ENCODE measurements around the gene DNAJB6.

DNAJB6 gene

DNA sequence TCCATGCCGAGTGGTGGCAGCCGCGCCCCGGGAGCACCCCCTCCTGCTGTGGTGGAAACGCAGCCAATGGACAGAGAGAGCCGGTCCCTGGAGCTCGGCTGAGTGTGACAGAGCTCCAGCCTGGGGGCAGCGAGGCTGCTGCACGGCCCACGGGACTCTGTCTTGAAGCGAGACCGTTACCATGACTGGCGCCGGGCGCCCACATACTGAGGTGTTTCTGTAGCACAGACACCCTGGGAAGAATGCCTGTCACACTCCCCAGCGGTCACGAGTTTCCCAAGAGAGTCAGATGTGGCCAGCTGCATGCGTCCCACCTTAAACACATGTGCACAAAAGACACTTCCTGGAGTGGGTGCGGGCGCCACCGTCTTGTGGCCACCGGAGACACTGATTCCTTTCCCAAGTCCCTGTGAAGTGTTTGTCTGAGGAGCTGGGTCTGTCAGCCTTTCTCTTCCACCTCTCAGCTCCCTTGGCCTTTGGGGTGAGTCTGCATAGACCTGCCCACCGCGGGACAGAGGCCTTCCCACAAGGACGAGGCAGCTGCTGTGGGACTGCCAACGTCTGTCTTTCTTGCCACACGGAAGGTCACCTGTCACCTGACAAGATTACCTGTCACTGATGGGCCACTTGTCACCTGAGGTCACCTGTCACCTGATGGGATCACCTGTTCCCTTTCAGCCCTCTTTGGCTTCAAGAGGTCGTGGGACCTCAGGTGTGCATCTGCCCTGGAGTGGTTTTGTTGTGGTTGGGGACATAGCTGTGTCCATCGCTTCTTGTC is 94.6 kb downstream of the DNAJB6 start:
- no peak for DNase-seq

DNA sequence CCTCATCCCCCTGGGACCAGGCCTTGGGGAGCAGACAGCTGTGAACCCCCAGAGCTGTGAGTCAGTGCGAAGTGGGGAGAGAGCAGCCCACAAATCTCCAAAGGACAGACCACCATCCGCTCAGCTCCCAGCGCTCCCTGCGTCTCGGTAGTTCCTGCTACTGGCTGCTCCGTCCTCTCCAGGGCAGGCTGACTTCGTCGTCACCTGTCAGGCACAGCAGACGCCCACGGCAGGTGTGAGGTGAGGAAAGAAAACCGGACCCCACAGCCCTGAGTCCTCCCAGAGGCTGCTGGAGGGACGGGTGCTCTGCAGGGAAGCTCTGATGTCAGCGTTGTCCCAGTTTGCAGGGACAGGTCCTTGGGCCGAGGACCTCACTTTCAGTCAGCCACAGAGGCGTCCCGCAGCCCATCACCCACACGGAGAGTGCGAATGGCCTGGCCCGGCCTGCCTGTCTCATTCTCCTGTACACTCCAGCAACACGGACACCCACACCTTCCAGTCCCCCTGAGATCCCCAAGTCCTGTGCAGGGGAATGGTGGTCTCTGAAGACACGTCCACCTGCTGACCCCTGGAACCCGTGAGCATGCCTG is 95.2 kb downstream of the DNAJB6 start:
- DNase-seq: no peak

DNA sequence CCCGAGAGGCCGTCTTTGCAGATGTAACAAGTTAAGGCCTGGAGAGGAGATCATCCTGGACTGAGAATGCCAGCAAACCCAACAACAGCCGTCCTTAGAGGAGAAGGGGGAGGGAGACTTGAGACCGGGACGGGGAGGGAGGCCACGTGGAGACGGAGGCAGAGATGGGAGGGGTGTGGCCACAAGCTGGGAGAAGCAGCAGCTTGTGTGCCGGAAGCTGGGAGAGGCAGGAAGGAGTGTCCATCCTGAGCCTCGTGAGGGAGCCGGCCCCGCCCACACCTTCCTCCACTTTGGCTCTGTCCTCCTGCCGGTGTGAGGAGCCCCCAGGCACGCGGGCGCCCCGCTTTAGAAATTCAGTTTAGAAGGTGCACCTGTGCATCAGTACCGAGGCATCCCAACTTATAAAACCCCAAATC is 95.7 kb downstream of the DNAJB6 start:
- DNase-seq: no peak

DNA sequence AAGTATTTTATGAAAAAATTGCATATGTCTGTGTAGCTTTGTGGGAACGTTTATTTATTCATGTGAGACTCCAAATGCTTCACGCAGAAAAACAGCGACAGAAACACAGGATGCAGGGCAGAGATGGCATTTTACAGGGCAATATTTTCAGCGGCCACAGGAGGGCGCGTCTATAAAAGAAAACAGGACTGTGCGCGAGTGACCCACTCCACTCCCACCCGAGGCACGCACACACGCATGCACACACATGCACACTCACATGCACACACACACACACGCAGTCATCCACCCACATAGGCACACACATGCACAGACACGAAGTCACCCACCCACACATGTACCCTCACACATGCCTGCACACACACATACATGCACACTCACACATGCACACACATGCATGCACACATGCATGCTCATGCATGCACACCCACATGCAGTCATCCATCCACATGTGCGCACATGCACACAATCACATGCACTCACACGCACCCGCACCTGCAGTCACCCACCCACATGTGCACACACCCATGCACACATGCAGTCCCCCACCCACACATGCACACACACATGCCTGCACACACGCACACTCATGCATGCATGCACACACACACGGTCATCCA is 96.3 kb downstream of the DNAJB6 start:
- peak; percentile 29 for DNase-seq

DNA sequence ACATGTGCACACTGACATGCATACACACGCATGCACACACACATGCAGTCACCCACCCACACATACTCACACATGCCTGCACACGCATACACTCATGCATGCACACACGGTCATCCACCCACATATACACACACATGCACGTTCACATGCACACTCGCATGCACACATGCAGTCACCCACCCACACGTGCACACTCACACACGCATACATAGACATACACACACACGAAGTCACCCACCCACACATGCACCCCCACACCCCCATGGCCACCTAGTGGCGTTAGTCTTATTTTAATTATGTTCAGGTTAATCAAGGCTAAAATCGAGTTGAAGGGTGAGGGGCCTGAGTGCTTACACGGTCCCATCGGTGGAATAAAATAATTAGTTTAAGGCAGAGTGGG is 96.8 kb downstream of the DNAJB6 start:
- no peak for DNase-seq

DNA sequence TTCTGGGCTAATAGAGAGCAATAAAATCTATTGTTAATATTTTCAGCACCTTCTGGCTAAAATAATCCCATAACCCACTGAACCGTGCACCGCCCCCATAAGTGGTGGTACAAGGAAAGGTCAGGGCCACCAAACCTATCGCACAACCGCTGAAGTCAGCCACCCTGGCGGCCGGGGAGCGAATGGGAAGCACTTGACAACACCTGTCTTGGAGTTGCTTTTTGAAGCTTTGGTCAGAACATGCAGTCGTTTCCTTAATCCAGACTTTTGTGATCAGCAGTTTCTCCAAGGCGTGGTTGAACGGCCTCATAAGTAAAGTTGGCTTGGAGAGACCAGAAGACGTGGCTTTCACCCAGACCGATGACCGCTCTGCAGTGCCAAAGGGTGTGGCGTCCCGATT is 97.4 kb downstream of the DNAJB6 start:
- no peak for DNase-seq

DNA sequence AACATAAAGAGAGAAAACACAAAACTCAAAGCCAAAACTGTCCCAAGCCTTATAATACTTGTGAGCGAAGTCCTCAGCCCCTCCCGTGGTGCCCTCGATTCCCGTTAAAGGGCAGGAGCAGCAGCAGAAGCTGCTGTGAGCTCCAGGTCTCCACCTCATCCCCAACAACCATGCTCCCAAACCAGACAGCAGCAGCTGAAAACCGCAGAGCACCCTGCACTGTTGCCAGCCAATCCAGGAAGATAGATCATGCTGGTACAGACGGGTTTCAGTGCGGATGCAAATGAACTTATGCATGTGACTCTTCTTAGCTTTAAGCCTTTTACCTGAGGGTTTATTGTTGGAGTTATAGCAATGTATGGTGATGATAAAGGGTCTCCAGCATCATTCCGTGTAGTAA is 97.9 kb downstream of the DNAJB6 start:
- DNase-seq: no peak

DNA sequence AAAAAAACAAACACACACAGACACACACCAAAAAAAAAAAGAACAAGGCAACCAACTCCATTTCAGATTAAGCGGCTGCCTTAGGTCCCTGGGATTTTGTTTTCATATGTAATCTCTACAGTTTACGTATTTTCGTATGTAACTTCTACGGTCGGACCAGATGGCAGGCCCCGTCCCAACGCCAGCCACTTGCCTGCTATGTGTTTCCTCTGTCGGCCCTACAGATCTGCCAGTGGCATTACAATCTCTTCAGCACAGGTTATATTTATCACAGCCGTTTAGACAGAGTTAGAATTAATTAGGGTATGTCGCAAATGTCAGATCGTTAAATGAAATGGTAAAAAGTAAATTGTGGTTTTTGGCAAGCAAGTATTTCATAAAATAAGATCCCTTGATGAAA is 99.3 kb downstream of the DNAJB6 start:
- no peak for DNase-seq

DNA sequence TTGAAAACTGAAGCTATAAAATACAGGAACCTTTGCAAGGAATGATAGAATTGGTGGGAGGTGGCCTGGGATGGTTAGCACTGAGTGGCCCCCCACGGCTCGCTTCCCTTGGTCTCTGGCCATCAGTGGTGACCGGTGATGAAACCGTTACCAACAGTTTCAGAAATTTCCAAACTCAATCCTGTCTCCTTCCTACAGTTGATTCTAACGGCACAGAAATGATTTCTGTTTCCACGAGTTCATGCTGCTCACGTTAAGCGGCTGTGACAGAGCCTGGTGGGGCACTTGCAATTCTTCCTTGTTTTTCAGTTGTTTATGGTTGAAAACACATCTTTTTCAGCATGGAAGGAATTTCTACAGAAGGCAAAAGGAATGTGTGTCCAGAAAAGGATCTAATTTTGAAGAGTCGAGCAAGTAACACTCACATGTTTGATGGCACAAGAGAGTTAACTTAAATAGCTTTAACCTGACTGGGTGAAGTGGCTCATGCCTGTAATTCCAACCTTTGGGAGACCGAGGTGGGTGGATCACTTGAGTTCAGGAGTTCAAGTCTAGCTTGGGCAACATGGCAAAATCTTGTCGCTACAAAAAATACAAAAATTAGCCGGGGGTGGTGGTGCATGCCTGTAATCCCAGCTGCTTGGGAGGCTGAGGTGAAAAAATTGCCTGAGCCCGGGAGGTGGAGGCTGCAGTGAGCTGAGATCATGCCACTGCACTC is 100.1 kb downstream of the DNAJB6 start:
- DNase-seq: no peak

DNA sequence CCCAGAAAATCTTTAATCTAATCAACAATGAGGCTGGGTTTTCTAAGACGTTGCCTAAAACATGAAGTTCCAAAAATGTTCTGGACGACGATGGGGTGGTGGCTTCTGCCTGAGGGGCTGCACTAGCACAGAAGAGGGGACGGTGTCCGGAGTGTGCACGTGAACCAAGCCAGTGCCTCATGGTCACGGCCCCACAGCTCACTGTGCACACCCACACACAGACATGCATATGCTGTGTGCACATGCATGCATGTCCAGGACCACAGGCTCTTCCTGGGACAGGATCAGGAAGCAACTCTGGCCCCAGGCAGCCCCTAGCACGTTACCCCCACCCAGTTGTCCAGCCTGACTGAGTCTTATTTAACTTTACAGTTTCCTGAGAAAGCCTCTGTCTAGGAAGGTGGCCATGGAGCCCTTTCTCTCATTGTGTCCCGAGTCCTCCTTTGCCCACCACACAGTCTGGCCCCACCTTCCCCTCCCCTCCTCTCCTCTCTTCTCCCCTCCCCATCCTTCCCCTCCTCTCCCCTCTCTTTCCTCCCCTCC is 100.8 kb downstream of the DNAJB6 start:
- no peak for DNase-seq

DNA sequence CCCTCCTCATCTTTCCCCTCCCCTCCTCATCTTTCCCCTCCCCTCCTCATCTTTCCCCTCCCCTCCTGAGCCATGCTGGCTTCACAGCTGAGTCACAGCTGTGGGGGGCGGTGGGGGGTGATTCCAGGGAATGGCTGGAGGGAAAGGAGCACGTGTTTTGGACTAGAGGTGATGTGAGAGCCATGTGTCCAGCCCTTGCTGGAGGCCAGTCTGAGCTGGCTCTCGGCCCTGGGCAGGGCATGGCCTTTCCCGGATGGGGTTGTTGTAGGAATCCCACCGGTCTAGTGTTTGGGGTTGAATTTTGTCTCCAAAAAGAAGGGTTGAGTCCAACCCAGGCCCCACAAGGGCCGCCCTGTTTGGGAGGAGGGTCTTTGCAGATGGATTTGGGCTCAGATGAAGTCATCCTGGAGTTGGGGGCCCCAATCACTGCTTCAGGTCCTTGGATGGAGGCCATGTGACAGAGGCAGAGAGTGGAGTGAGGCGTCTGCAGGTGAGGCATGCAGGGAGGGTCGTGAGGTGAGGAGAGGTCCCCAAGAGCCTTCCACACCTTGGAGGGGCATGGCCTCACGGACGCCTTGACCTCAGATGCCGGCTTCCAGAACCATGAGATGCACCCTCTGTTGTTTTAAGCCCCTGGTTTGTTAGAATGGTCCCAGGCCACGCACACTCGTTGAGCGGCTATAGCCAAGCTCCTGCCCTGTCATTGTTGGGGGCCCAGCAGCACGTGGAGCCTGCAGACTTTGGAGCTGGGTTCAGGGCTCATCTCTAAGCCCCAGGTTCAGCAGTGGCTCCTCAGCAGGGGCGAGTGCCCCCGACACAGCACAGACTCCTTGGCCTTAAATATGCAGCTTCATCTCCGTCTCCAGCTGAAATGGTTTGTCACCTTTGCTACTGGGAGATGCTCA is 101.6 kb downstream of the DNAJB6 start:
- DNase-seq: no peak

DNA sequence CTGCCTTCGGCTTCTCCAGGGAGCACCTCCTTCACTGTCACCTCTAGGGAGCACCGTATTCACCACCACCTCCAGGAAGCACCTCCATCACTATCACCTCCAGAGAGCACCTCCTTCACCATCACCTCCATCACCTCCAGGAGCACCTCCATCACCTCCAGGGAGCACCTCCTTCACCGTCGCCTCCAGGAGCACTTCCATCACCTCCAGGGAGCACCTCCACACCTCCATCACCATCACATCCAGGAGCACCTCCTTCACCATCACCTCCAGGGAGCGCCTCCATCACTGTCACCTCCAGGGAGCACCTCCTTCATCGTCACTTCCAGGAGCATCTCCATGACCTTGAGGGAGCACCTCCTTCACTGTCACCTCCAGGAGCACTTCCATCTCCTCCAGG is 102.3 kb downstream of the DNAJB6 start:
- DNase-seq: no peak

DNA sequence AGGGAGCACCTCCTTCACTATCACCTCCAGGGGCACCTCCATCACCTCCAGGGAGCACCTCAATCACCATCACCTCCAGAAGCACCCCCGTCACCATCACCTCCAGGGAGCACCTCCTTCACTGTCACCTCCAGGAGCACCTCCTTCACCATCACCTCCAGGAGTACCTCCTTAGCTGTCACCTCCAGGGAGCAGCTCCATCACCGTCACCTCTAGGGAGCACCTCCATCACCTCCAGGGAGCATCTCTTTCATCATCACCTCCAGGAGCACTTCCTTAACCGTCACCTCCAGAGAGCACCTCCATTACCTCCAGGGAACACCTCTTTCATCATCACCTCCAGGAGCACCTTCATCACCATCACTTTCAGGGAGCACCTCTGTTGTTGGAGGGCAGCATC is 103.0 kb downstream of the DNAJB6 start:
- DNase-seq: no peak

DNA sequence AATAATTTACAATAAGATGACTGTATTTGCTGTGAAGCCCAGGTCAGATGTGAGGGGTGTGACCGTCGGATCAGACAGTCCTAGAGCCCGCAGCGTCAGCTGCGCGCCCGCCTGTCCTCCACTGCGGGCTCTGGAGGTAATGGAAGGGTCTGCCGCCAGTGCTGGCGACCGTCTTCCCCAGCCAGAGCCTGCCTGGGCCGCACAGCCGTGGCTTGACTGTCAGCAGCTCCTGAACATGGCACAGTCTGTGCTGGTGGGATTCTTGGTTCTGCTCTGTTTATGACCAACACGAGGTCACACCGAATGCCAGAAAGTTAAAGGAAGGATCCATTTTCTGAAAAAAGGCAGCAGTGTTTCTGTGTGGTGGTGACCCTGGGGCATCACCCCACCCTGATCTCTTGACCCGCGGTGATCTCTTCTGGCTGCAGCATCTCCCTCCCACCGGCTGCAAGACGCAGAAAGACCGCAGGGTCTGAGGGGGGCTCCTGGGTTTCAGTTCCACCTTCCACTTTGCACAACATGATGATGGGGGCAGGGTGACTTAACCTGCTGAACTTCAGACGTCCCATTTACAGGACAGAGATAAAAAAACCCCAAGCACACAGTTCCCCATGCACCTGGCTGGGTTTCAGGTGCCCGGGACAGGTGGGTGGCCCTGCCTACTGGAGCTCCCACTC is 103.7 kb downstream of the DNAJB6 start:
- DNase-seq: no peak

DNA sequence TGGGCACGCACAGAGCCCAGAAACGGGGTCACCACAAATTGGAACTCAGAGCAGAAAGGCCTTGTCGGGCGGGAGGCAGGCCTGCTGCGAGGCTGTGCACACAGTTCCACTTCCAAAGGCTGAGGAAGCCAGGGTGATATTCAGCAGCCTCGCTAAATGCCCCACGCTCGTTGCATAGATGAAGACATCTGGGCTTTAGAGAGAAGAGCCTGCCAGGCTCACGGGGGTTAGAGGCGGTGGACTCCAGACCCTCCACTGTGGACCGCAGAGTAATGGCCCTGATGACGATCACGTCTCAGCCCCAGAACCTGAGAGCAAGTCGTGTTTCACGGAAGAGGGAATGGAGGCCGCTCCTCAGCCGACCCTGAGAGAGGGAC is 104.2 kb downstream of the DNAJB6 start:
- no peak for DNase-seq

DNA sequence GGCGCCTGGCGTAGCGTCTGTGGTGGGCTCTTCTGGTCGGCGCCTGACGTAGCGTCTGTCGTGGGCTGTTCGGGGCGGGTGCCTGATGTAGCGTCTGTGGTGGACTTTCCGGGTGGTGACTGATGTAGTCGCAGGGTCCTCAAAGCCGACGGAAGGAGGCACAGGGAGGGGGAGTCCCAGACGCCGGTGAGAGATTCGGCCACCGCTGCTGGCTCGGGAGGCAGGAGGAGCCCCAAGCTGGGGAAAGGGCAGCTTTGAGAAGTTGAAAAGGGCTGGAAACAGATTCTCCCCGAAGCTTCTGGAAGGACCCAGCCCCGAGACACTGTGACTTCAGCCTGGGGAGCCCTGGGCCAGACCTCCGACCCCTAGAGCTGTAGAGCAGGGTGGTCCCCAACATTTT is 105.7 kb downstream of the DNAJB6 start:
- DNase-seq: no peak

DNA sequence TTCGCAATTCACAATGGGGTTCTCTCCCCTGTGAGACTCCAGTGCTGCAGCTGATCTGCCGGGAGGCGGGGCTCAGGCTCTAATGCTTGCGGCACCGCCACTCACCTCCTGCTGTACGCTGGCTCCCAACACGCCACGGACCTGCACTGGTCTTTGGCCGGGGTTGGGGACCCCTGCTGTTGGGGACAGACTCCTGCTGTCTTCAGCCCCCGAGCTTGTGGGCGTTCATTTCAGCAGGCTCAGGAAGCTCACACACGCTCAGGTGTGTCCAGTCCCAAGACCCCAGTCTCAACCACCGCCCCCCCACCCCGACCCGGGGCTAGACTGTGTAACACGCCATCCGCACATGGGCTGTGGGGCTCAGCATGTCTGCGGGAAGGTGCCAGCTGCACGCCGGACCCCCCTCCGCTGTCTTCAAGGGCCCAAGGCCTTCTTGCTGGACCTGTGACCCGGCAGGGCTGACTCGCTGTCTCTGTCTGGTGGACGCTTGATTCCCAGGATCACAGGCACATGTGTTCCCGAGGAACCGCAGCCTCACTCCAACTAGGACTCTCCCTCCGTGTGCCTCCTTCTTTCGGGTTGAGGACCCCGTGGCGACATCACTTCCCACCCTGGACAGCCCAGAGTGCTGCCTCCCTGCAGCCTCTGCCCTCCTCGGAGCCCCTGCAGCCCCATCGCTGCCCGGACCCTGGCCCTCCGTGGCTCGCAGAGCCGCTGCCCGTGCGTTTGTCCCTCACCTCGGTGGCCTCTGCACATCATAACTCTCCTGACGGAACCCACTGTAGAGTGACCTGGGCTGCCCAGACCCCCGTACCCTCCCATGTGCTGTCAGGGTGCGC is 106.4 kb downstream of the DNAJB6 start:
- no peak for DNase-seq

DNA sequence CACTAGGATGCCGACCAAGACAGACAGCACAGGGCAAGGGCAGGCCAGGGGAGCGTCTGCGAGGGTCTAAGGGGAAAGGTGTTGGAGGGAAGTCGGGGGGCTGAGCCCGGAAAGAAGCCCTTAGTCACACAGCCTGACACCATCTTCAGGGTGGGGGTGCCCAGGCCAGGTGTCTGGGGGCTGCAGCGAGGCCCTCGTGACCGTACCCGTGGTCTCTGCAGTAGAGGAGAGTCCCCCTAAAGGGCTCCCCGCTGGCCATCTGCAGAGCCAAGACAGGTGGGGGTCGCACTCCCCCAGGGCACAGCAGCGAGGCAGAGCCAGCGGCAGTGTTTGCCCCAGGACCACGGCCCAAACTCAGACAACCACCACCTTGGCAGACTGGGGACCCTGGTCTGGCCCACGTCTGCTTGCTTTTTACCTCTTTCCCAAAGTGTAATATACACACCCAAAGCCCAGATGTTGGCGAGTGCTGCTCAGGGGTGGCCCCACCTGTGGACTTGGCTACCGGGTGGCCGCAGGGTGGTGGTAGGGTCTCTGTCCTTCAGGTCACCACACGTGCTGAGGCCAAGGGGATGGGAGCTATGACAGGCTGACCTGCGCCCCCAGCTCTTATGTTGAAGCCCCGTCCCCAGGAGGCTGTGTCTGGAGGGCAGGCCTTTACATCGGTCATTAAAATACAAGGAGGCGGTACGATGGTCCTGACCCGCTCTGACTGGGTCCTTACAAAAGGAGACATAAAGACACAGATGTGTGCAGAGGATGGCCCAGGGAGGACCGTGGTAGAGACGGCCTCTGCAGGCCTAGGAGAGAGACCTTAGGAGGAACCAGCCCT is 107.4 kb downstream of the DNAJB6 start:
- DNase-seq: no peak

DNA sequence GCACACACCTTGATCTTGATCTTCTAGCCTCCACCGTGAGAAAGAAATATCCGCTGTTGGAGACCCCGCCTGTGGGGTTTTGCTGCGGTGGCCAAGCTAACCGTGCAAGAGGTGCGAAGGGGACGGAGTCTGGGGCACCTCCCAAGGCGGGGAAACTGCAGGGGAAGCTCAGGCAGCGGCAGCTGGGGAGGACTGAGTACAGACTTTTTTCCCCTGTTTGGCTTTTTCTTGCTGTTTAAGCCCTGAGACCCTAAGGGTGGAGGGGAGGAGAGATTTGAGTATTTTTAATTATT is 108.0 kb downstream of the DNAJB6 start:
- DNase-seq: no peak

Data from stimulated activated naive CD4-positive, alpha-beta T cell treated with Interleukin-2 at 50 U/mL for 16 hours (primary cell).